Activated CD4-positive, alpha-beta T cell treated with anti-CD3 and anti-CD28 coated beads for 36 hours (primary cell): ENCODE results near the gene PIP4K2B. TPM values are rescaled to one million over a fixed set of nuclear protein-coding genes. Genes with fewer than 3 reads are reported as not detected.

Experiments used
- ATAC-seq: fragments of 200-7000 bp; cut with Tn5 transposase; one replicate; pipeline ENCODE4 v1.10.0; 2021; ENCODE audit warnings: mild to moderate bottlenecking, moderate library complexity
- CTCF ChIA-PET: fragments of 350-600 bp; sonication (Branson Sonifier 250); formaldehyde crosslinking; loops from one replicate; lab custom pipeline; 2021; ENCODE audit warnings: antibody characterized with exemption; lab: Charles Lee
- POLR2A ChIA-PET: fragments of 350-600 bp; sonication (Branson Sonifier 250); formaldehyde crosslinking; loops from one replicate; lab custom pipeline; 2021; ENCODE audit warnings: antibody characterized with exemption, inconsistent platforms; lab: Charles Lee
- DNase-seq: peaks from one replicate; pipeline ENCODE4 v3.0.0-alpha.2; 2020
- H3K27ac Mint-ChIP-seq: one replicate; pipeline ENCODE4 v1.8.0; 2021; ENCODE audit warnings: mixed read lengths
- H3K27me3 Mint-ChIP-seq: one replicate; pipeline ENCODE4 v1.8.0; 2021; ENCODE audit warnings: mixed read lengths
- H3K36me3 Mint-ChIP-seq: one replicate; pipeline ENCODE4 v1.8.0; 2021; ENCODE audit warnings: low read depth, mixed read lengths
- H3K4me1 Mint-ChIP-seq: one replicate; pipeline ENCODE4 v1.8.0; 2021; ENCODE audit warnings: mixed read lengths
- H3K4me3 Mint-ChIP-seq: one replicate; pipeline ENCODE4 v1.8.0; 2021; ENCODE audit warnings: mild to moderate bottlenecking, moderate library complexity, mixed read lengths
- H3K9me3 Mint-ChIP-seq: one replicate; pipeline ENCODE4 v1.8.0; 2021; ENCODE audit warnings: low read depth, mixed read lengths
- intact Hi-C, 2 experiments: fragments of 100-400 bp; cut with DNase I in 1 of 2; cut with micrococcal nuclease in 1 of 2; formaldehyde crosslinking; loops; one replicate each; pipeline versions ENCODE4 v1.14.2 to v1.15.1; 2022 to 2024; cut with DNase I, micrococcal nuclease
- microRNA-seq: library from miRNA; unstranded; fragments of <30 nt; microRNA quantifications from one replicate; pipeline ENCODE4 v1.2.0, GENCODE V29; 2021; ENCODE audit warnings: borderline replicate concordance
- total RNA-seq, 2 experiments: library from RNA; stranded (reverse); gene quantifications; one replicate each; pipeline ENCODE4 v1.2.3, GENCODE V29; 2021

Gene PIP4K2B
- total RNA-seq, 2 experiments from 2014 or later = 36.3 to 41.6 TPM

GRCh38 chr17:38716368-38717005, 82.9 kb downstream of the PIP4K2B start:
- Mint-ChIP-seq H3K9me3 (no peaks in the 10 kb centered on the region), H3K4me1 (peaks cover 60% of the 10 kb centered on the region), H3K4me3 (no peak overlapping the region), H3K27ac (no peak overlapping the region), H3K36me3 (peaks cover 70% of the 10 kb centered on the region), H3K27me3 (no peaks in the 10 kb centered on the region)
- DNase-seq (no peak), ATAC-seq (no peak)
- ChIA-PET POLR2A (no interaction called here), CTCF (interaction anchor here (0.7 to 4.3 kb wide), 5 partner anchors 10 to 47 kb away, joined by 3 to 20 read pairs (median 3); no protein-coding TSS in a partner anchor)
- intact Hi-C loops = no loop called here

Small RNA genes lying within 50 kb of the gene (microRNA-seq; reads per million reads assigned to microRNA genes)
- gene MIR4726 (3.5 reads per million, percentile 3 among the genes with 10 or more reads in this experiment), gene MIR4727 (not detected)

Other genes with a start within 250 kb of the PIP4K2B start
- gene SRCIN1, start 193.6 kb downstream of the PIP4K2B start, total RNA-seq = under 1 TPM; 0.72 to 0.73 TPM
- 10 to 100 TPM; 31.8 to 37.3 TPM for gene EPOP, start 124.6 kb downstream of the PIP4K2B start, total RNA-seq
- gene MLLT6, start 94.3 kb downstream of the PIP4K2B start, total RNA-seq = 100 to 1,000 TPM; 168 to 174 TPM
- gene CISD3, start 69.2 kb downstream of the PIP4K2B start, total RNA-seq = 10 to 100 TPM; 49.4 to 58.6 TPM
- 1 to 10 TPM; 1.6 to 1.7 TPM for gene PCGF2, start 51.2 kb downstream of the PIP4K2B start, total RNA-seq
- gene PSMB3, start 46.8 kb downstream of the PIP4K2B start, total RNA-seq = 100 to 1,000 TPM; 337 to 396 TPM
- 10 to 100 TPM; 23.3 to 24.0 TPM for gene CWC25, start 25.8 kb upstream of the PIP4K2B start, total RNA-seq
- 1,000 to 10,000 TPM; 1,886 to 1,896 TPM for gene RPL23, start 54.2 kb upstream of the PIP4K2B start, total RNA-seq
- gene LASP1, start 70.5 kb upstream of the PIP4K2B start, total RNA-seq = 100 to 1,000 TPM; 119 to 144 TPM
- gene FBXO47, start 167.8 kb upstream of the PIP4K2B start, total RNA-seq = under 1 TPM; 0.11 to 0.16 TPM